Liver (tissue), 9 donors: Measurements from ENCODE around the gene CTAG1A. TPM values are rescaled to one million over a fixed set of nuclear protein-coding genes. Genes with fewer than 3 reads are reported as not detected.

Experiments used
- DNase-seq: peaks from one replicate; pipeline ENCODE4 v3.0.0-alpha.2; 2017; ENCODE audit warnings: low spot score
- H3K27ac ChIP-seq, 2 donors: one replicate each; pipeline ENCODE4 v1.7.0; 2013; ENCODE audit warnings: inconsistent platforms in 2 of 2, low read length in 2 of 2, control low read depth in 1 of 2, low read depth in 1 of 2, mild to moderate bottlenecking in 1 of 2
- H3K27me3 ChIP-seq, 4 donors: one replicate each; pipeline versions ENCODE4 v1.6.1 to v1.7.0; 2013; ENCODE audit warnings: low read length in 3 of 4, inconsistent platforms in 1 of 4, mild to moderate bottlenecking in 1 of 4, moderate library complexity in 1 of 4; ENCODE audit not compliant: control insufficient read depth in 4 of 4, insufficient read depth in 4 of 4
- H3K36me3 ChIP-seq, 4 donors: one replicate each; pipeline versions ENCODE4 v1.6.1 to v1.7.0; 2013; ENCODE audit warnings: low read length in 3 of 4, mild to moderate bottlenecking in 3 of 4, low read depth in 1 of 4, moderate library complexity in 1 of 4; ENCODE audit not compliant: control insufficient read depth in 4 of 4, insufficient read depth in 3 of 4
- H3K4me1 ChIP-seq, 4 donors: one replicate each; pipeline versions ENCODE4 v1.6.1 to v1.7.0; 2013; ENCODE audit warnings: low read length in 3 of 4, mild to moderate bottlenecking in 3 of 4, moderate library complexity in 1 of 4; ENCODE audit not compliant: control insufficient read depth in 4 of 4, insufficient read depth in 4 of 4
- H3K4me3 ChIP-seq, 3 donors: one replicate each; pipeline versions ENCODE4 v1.6.1 to v1.7.0; 2013; ENCODE audit warnings: low read length in 3 of 3, control low read depth in 1 of 3, low read depth in 1 of 3, mild to moderate bottlenecking in 1 of 3
- H3K9ac ChIP-seq, 2 donors: one replicate each; pipeline ENCODE4 v1.7.0; 2013; ENCODE audit warnings: low read length in 2 of 2, mild to moderate bottlenecking in 2 of 2, moderate library complexity in 2 of 2, control low read depth in 1 of 2, low read depth in 1 of 2
- H3K9me3 ChIP-seq, 4 donors: one replicate each; pipeline versions ENCODE4 v1.6.1 to v1.7.0; 2013; ENCODE audit warnings: low read length in 3 of 4; ENCODE audit not compliant: control insufficient read depth in 4 of 4
- FOXA1 ChIP-seq: IDR thresholded peaks from 2 replicates; pipeline ENCODE4 v1.6.1; 2016; ENCODE audit warnings: antibody characterized with exemption
- FOXA2 ChIP-seq: IDR thresholded peaks from 2 replicates; pipeline ENCODE4 v1.6.1; 2016; ENCODE audit warnings: antibody characterized with exemption
- HNF4A ChIP-seq, 2 donors: conservative IDR thresholded peaks; 2 replicates each; pipeline ENCODE4 v1.6.1; 2016; ENCODE audit warnings: antibody characterized with exemption in 2 of 2, mild to moderate bottlenecking in 2 of 2
- HNF4G ChIP-seq: IDR thresholded peaks from 2 replicates; pipeline ENCODE4 v1.6.1; 2016; ENCODE audit warnings: antibody characterized with exemption
- JUND ChIP-seq, 2 donors: IDR thresholded peaks; 2 replicates each; pipeline ENCODE4 v1.6.1; 2016; ENCODE audit warnings: antibody characterized with exemption in 2 of 2
- NR2F2 ChIP-seq: IDR thresholded peaks from 2 replicates; pipeline ENCODE4 v1.6.1; 2016; ENCODE audit warnings: antibody characterized with exemption
- RAD21 ChIP-seq, 2 donors: IDR thresholded peaks; 2 replicates each; pipeline ENCODE4 v1.6.1; 2016; ENCODE audit warnings: antibody characterized with exemption in 2 of 2, mild to moderate bottlenecking in 2 of 2
- REST ChIP-seq: IDR thresholded peaks from 2 replicates; pipeline ENCODE4 v1.6.1; 2016; ENCODE audit warnings: antibody characterized with exemption, mild to moderate bottlenecking
- SP1 ChIP-seq: IDR thresholded peaks from 2 replicates; pipeline ENCODE4 v1.6.1; 2018; ENCODE audit warnings: antibody characterized with exemption, mild to moderate bottlenecking
- TAF1 ChIP-seq: conservative IDR thresholded peaks from 2 replicates; pipeline ENCODE4 v1.6.1; 2016; ENCODE audit warnings: antibody characterized with exemption, mild to moderate bottlenecking
- YY1 ChIP-seq: IDR thresholded peaks from 2 replicates; pipeline ENCODE4 v1.6.1; 2016; ENCODE audit warnings: antibody characterized with exemption, mild to moderate bottlenecking
- WGBS: extraction: QIAGEN DNeasy Blood & Tissue Kit; methylation state at CpG from one replicate; pipeline ENCODE4 v1.1.7; 2013; 5-methylcytosine and 5-hydroxymethylcytosine counted together
- polyA plus RNA-seq, 2 donors: library from polyadenylated mRNA; stranded (reverse) in 1 of 2; unstranded in 1 of 2; fragments of 200-250 nt in 1 of 2; fragments of >200 nt in 1 of 2; fragmentation: Nextera tagmentation in 1 of 2; extraction: Ambion mirVana in 1 of 2; gene quantifications; one replicate each; pipeline versions ENCODE4 v1.2.1 to v1.2.3, GENCODE V29; 2013 to 2015
- total RNA-seq, 2 donors: library from RNA; depleted of rRNA; stranded (reverse); fragments of >200 nt; gene quantifications; one replicate each; pipeline ENCODE4 v1.2.3, GENCODE V29; 2014
- TF ChIP-seq, protein P1 (sequence below): IDR thresholded peaks from 2 replicates; pipeline ENCODE4 v1.6.1; 2016; ENCODE audit warnings: antibody characterized with exemption
- donor health status: healthy.
- donor health status: healthy.
- donor health status: healthy.
- donor health status: healthy.
- donor health status: healthy.

CTAG1A gene
- total and polyA plus RNA-seq, 4 donors = not detected

DNA sequence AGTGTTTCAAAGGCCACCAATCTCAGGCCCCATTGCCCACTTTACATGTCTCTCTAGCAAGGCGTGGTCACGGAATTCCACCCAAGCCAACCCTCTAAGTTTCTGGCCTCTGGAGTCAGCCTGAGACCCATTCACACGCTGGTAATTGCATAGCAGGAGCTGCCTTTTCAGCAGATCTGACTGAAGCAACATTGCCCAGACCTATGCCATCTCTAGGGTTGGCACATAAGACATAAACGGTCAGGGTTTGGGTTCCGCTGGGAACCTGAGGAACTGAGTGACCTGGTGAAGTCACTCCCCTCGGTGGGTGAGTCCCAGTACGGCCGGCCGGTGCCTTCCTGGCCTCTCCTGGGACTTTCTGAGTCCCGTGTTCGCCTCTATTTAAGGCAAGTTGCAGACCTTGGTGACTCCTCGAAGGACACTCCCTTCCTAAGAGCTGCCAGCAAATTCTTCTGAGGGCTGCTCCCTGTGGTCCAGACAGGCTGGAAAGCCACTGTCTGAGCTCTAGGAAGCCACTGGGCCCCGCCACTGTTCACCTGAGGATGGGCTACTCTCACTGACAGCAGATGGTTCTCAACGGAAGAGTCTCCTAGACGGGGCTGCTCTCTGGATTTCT lies 15.9 kb downstream of the CTAG1A start:
- no peak overlapping the region for H3K9ac ChIP-seq
- H3K36me3 ChIP-seq = no peaks in the 10 kb centered on the region
- WGBS = 91% methylated on average over 15 of the region's 15 CpGs
- H3K9me3 ChIP-seq = no peaks in the 10 kb centered on the region
- TF ChIP-seq HNF4A (conservative IDR thresholded peaks at IDR 0.05) = no peak
- TF ChIP-seq FOXA1 = no peak
- TF ChIP-seq, protein P1, sequence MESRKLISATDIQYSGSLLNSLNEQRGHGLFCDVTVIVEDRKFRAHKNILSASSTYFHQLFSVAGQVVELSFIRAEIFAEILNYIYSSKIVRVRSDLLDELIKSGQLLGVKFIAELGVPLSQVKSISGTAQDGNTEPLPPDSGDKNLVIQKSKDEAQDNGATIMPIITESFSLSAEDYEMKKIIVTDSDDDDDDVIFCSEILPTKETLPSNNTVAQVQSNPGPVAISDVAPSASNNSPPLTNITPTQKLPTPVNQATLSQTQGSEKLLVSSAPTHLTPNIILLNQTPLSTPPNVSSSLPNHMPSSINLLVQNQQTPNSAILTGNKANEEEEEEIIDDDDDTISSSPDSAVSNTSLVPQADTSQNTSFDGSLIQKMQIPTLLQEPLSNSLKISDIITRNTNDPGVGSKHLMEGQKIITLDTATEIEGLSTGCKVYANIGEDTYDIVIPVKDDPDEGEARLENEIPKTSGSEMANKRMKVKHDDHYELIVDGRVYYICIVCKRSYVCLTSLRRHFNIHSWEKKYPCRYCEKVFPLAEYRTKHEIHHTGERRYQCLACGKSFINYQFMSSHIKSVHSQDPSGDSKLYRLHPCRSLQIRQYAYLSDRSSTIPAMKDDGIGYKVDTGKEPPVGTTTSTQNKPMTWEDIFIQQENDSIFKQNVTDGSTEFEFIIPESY = no peak
- TF ChIP-seq REST = no peak
- no peak for TF ChIP-seq YY1
- TF ChIP-seq SP1 = no peak
- no peak for TF ChIP-seq FOXA2
- TF ChIP-seq NR2F2 = no peak
- TF ChIP-seq RAD21 (IDR thresholded peaks at IDR 0.05) = no peak
- TF ChIP-seq JUND (IDR thresholded peaks at IDR 0.05) = no peak
- no peak for TF ChIP-seq HNF4G
- no peak for DNase-seq
- H3K4me1 ChIP-seq = peaks cover 0 to 1% (median 0%) of the 10 kb centered on the region in 4 donors
- no peaks in the 10 kb centered on the region for H3K27me3 ChIP-seq
- no peak overlapping the region for H3K27ac ChIP-seq
- H3K4me3 ChIP-seq = no peak overlapping the region

- Histone ChIP-seq H3K27me3 (no peaks in the 10 kb centered on the region), H3K9me3 (no peaks in the 10 kb centered on the region), H3K4me1 (peaks cover 1 to 10% (median 5%) of the 10 kb centered on the region in 4 donors), H3K27ac (no peak overlapping the region), H3K9ac (no peak overlapping the region), H3K36me3 (no peaks in the 10 kb centered on the region), H3K4me3 (no peak overlapping the region)
- WGBS = 79% methylated on average over 13 of the region's 13 CpGs
- TF ChIP-seq TAF1 = no peak
- TF ChIP-seq, protein P1 = no peak
- no peak for DNase-seq
These were observed 17.3 kb downstream of the CTAG1A start for GRCh38 chrX:154602226-154602625.
